Testis (tissue), 3 donors: ENCODE results near the gene HARS2. TPM values are rescaled to one million over a fixed set of nuclear protein-coding genes. Genes with fewer than 3 reads are reported as not detected.
A peak's percentile ranks its signal among the peaks of the same experiment; 100 is the strongest.
"Not testable (repeated sequence)": the region's sequence is repeated elsewhere in the genome, so short reads cannot be mapped to it uniquely, and the experiment has no call there.

Source experiments
- DNase-seq: peaks from one replicate; pipeline ENCODE4 v3.0.0-alpha.2; 2019
- H3K27ac ChIP-seq, 2 donors: fragments of 200-600 bp; sonication (generic); one replicate each; pipeline ENCODE4 v1.5.1; 2019
- H3K27me3 ChIP-seq: fragments of 200-600 bp; sonication (generic); one replicate; pipeline ENCODE4 v1.5.1; 2019
- H3K36me3 ChIP-seq: fragments of 200-600 bp; sonication (generic); one replicate; pipeline ENCODE4 v1.5.1; 2017; ENCODE audit warnings: low read depth; ENCODE audit errors: missing control alignments
- H3K4me1 ChIP-seq: fragments of 200-600 bp; sonication (generic); one replicate; pipeline ENCODE4 v1.5.1; 2019
- H3K4me3 ChIP-seq, 2 donors: fragments of 200-600 bp; sonication (generic); one replicate each; pipeline ENCODE4 v1.5.1; 2017 to 2019
- H3K9me3 ChIP-seq: fragments of 200-600 bp; sonication (generic); one replicate; pipeline ENCODE4 v1.5.1; 2017
- POLR2A ChIP-seq: fragments of 450-650 bp; IDR thresholded peaks from one replicate; pipeline ENCODE4 v1.6.1; 2017; ENCODE audit warnings: antibody characterized with exemption, mild to moderate bottlenecking, moderate library complexity
- WGBS, 2 donors: methylation state at CpG; one replicate each; pipeline ENCODE4 v1.1.5; 2018; 5-methylcytosine and 5-hydroxymethylcytosine counted together
- intact Hi-C: fragments of 100-400 bp; cut with DNase I; formaldehyde crosslinking; loops from one replicate; pipeline ENCODE4 v1.15.1; 2023; ENCODE audit warnings: low total_unique reads
- polyA plus RNA-seq: library from polyadenylated mRNA; stranded (reverse); fragments of 350-450 nt; fragmentation: Illumina TruSeq; extraction: RNeasy Lipid Tissue Mini Kit (QIAGEN cat#74804); gene quantifications from one replicate; pipeline ENCODE4 v1.2.3, GENCODE V29; 2014; ENCODE audit warnings: low read depth, low replicate concordance; ENCODE audit not compliant: insufficient read depth
- total RNA-seq, 2 donors: library from RNA; depleted of rRNA; stranded (reverse); fragments of >200 nt; gene quantifications; one replicate each; pipeline ENCODE4 v1.2.3, GENCODE V29; 2016
- TF ChIP-seq, protein P1 (sequence below), 3 experiments: fragments of 450-650 bp in 2 of 3; fragments of 200-600 bp in 1 of 3; sonication (generic) in 1 of 3; IDR thresholded peaks; one replicate each; pipeline ENCODE4 v1.5.1; 2016 to 2019; ENCODE audit warnings: antibody characterized with exemption in 3 of 3, mild to moderate bottlenecking in 2 of 3, moderate library complexity in 1 of 3

HARS2 gene
- total and polyA plus RNA-seq, 3 donors from 2014 or later, result 30.8 to 43.1 (median 40.2) TPM

DNA sequence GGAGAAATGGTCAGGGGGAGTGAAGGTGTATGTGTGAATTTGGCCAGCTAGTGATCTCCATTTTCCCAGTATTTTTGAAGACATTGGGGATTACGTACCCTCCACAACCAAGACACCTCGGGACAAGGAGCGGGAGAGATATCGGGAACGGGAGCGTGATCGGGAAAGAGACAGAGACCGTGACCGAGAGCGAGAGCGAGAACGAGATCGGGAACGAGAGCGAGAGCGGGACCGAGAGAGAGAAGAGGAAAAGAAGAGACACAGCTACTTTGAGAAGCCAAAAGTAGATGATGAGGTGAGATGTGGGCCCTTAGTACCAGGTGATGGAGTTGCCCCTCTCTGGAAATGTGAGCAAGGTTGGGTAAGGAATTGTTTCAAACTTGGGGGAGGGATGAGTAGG, 32.4 kb upstream of the HARS2 start:
- Histone ChIP-seq H3K4me1 (no peaks in the 10 kb centered on the region), H3K27ac (no peak overlapping the region), H3K4me3 (no peak overlapping the region), H3K9me3 (no peaks in the 10 kb centered on the region), H3K36me3 (peaks cover 3% of the 10 kb centered on the region), H3K27me3 (no peaks in the 10 kb centered on the region)
- no peak for TF ChIP-seq POLR2A
- no peak for DNase-seq
- intact Hi-C loops, result no loop called here
- 95 to 97% methylated on average over 17 of the region's 17 CpGs for WGBS, 2 donors

DNA sequence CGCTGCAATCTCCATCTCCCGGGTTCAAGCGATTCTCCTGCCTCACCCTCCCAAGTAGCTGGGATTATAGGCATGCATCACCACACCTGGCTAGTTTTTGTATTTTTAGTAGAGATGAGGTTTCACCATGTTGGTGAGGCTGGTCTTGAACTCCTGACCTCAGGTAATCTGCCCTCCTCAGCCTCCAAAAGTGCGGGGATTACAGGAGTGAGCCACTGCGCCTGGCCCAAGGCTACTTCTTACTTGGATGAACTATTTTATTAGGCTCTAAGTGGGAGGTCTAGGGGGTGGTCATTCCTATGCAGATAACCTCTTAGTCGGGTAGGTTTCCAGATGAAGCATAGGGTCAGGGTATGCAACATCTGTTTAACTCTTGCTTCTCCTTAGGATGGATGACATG, 30.9 kb upstream of the HARS2 start:
- intact Hi-C loops, H3K27me3 ChIP-seq, H3K4me1 ChIP-seq, H3K9me3 ChIP-seq, DNase-seq, H3K4me3 ChIP-seq, H3K27ac ChIP-seq, H3K36me3 ChIP-seq: not testable (repeated sequence)
- 84 to 85% methylated on average over 6 of the region's 6 CpGs for WGBS, 2 donors

GRCh38 chr5:140664030-140664358, 27.3 kb upstream of the HARS2 start:
- Histone ChIP-seq H3K4me1 (peaks cover 11% of the 10 kb centered on the region), H3K4me3 (peak overlapping the region; percentile 67 to 83), H3K9me3 (no peaks in the 10 kb centered on the region), H3K27ac (peak overlapping the region; percentile 79), H3K36me3 (peaks cover 3% of the 10 kb centered on the region), H3K27me3 (no peaks in the 10 kb centered on the region)
- WGBS, 2 donors, result 6 to 9% methylated on average over 18 of the region's 18 CpGs
- intact Hi-C loops, result no loop called here
- TF ChIP-seq, protein P1, sequence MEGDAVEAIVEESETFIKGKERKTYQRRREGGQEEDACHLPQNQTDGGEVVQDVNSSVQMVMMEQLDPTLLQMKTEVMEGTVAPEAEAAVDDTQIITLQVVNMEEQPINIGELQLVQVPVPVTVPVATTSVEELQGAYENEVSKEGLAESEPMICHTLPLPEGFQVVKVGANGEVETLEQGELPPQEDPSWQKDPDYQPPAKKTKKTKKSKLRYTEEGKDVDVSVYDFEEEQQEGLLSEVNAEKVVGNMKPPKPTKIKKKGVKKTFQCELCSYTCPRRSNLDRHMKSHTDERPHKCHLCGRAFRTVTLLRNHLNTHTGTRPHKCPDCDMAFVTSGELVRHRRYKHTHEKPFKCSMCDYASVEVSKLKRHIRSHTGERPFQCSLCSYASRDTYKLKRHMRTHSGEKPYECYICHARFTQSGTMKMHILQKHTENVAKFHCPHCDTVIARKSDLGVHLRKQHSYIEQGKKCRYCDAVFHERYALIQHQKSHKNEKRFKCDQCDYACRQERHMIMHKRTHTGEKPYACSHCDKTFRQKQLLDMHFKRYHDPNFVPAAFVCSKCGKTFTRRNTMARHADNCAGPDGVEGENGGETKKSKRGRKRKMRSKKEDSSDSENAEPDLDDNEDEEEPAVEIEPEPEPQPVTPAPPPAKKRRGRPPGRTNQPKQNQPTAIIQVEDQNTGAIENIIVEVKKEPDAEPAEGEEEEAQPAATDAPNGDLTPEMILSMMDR (IDR thresholded peaks at IDR 0.05), result no peak
- TF ChIP-seq POLR2A, result no peak
- no peak for DNase-seq

GRCh38 chr5:140664359-140665119, 26.7 kb upstream of the HARS2 start, which contains the start of gene WDR55:
WDR55 (plus strand) TSS chr5:140664904; CDS start chr5:140664913, 9 bp downstream.
- peaks cover 3% of the 10 kb centered on the region for H3K36me3 ChIP-seq
- no peaks in the 10 kb centered on the region for H3K27me3 ChIP-seq
- DNase-seq, result peak; percentile 98
- H3K27ac ChIP-seq, result peak within 1 kb of the TSS; percentile 79
- no peaks in the 10 kb centered on the region for H3K9me3 ChIP-seq
- peak within 1 kb of the TSS; percentile 67 to 83 for H3K4me3 ChIP-seq
- H3K4me1 ChIP-seq, result peaks cover 11% of the 10 kb centered on the region
- WGBS, 2 donors, result 0 to 1% methylated on average over 22 to 54 of the region's 54 CpGs
- intact Hi-C loops, result no loop called here
- TF ChIP-seq, protein P1 (IDR thresholded peaks at IDR 0.05), result no peak
- peak; percentile 29 for TF ChIP-seq POLR2A

GRCh38 chr5:140671035-140671434, 20.2 kb upstream of the HARS2 start:
- H3K36me3 ChIP-seq, H3K27ac ChIP-seq, intact Hi-C loops, H3K9me3 ChIP-seq, H3K4me3 ChIP-seq, DNase-seq, H3K4me1 ChIP-seq, H3K27me3 ChIP-seq: not testable (repeated sequence)
- 88 to 90% methylated on average over 4 of the region's 4 CpGs for WGBS, 2 donors

- DNase-seq, result no peak
- no peak overlapping the region for H3K27ac ChIP-seq
- H3K36me3 ChIP-seq, result no peaks in the 10 kb centered on the region
- H3K27me3 ChIP-seq, result no peaks in the 10 kb centered on the region
- 63 to 92% methylated on average over 1 to 5 of the region's 7 CpGs for WGBS, 2 donors
- intact Hi-C loops, result no loop called here
- peak overlapping the region in 1 of 2 donors; percentile 38 for H3K4me3 ChIP-seq
- no peaks in the 10 kb centered on the region for H3K9me3 ChIP-seq
- TF ChIP-seq, protein P1 (IDR thresholded peaks at IDR 0.05), result no peak
- no peak for TF ChIP-seq POLR2A
- no peaks in the 10 kb centered on the region for H3K4me1 ChIP-seq
These were observed 19.7 kb upstream of the HARS2 start for GRCh38 chr5:140671472-140672125.
